Sigmoid colon (tissue), 7 donors: ENCODE results near the gene GPR18. TPM values are rescaled to one million over a fixed set of nuclear protein-coding genes. Genes with fewer than 3 reads are reported as not detected.

ENCODE experiments used
- DNase-seq: peaks from one replicate; pipeline ENCODE4 v3.0.0-alpha.2; 2019
- H3K27ac ChIP-seq, 4 donors: fragments of 200-600 bp; sonication (generic); one replicate each; pipeline ENCODE4 v1.5.1; 2016 to 2019; ENCODE audit warnings: mild to moderate bottlenecking in 1 of 4
- H3K27me3 ChIP-seq, 3 donors: fragments of 200-600 bp; sonication (generic); one replicate each; pipeline ENCODE4 v1.5.1; 2019; ENCODE audit warnings: mild to moderate bottlenecking in 1 of 3
- H3K36me3 ChIP-seq, 4 donors: fragments of 200-600 bp; sonication (generic); one replicate each; pipeline ENCODE4 v1.5.1; 2016 to 2019
- H3K4me1 ChIP-seq, 4 donors: fragments of 200-600 bp; sonication (generic); one replicate each; pipeline ENCODE4 v1.5.1; 2017 to 2019
- H3K4me3 ChIP-seq, 4 donors: fragments of 200-600 bp; sonication (generic); one replicate each; pipeline ENCODE4 v1.5.1; 2017 to 2019; ENCODE audit warnings: mild to moderate bottlenecking in 2 of 4, moderate library complexity in 1 of 4
- H3K9me3 ChIP-seq, 4 donors: fragments of 200-600 bp in 3 of 4; sonication (generic) in 3 of 4; one replicate each; pipeline versions ENCODE4 v1.5.1 to v1.6.1; 2013 to 2019
- EP300 ChIP-seq, 4 donors: sonication (generic); formaldehyde crosslinking; IDR thresholded peaks; one replicate each; pipeline ENCODE4 v1.6.1; 2017; ENCODE audit warnings: antibody characterized with exemption in 4 of 4
- POLR2A ChIP-seq, 2 donors: fragments of 450-650 bp; IDR thresholded peaks; one replicate each; pipeline ENCODE4 v1.6.1; 2016; ENCODE audit warnings: antibody characterized with exemption in 2 of 2, mild to moderate bottlenecking in 2 of 2, moderate library complexity in 2 of 2
- POLR2AphosphoS5 ChIP-seq, 4 donors: sonication (generic); formaldehyde crosslinking; IDR thresholded peaks; one replicate each; pipeline ENCODE4 v1.6.1; 2017; ENCODE audit warnings: antibody characterized with exemption in 4 of 4
- WGBS, 2 donors: extraction: QIAGEN DNeasy Blood & Tissue Kit; methylation state at CpG; one replicate each; pipeline ENCODE4 v1.1.7; 2013; 5-methylcytosine and 5-hydroxymethylcytosine counted together
- intact Hi-C: fragments of 100-400 bp; cut with DNase I; formaldehyde crosslinking; loops from one replicate; pipeline ENCODE4 v1.15.1; 2023
- polyA plus RNA-seq, 3 donors: library from polyadenylated mRNA; stranded (reverse); fragments of 200-250 nt; gene quantifications; one replicate each; pipeline ENCODE4 v1.2.3, GENCODE V29; 2013
- total RNA-seq, 4 donors: library from RNA; depleted of rRNA; stranded (reverse); fragments of >200 nt; gene quantifications; one replicate each; pipeline ENCODE4 v1.1.0, GENCODE V29; 2016
- TF ChIP-seq, protein P1 (sequence below), 4 experiments: fragments of 450-650 bp in 3 of 4; fragments of 200-600 bp in 1 of 4; IDR thresholded peaks; one replicate each; pipeline ENCODE4 v1.5.1; 2016 to 2019; ENCODE audit warnings: antibody characterized with exemption in 4 of 4, mild to moderate bottlenecking in 3 of 4, moderate library complexity in 2 of 4
- donor health status: healthy with polysubstance abuse.
- donor health status: Bipolar disorder and iron deficiency.
- donor health status: healthy.

Gene GPR18
- total and polyA plus RNA-seq, 7 donors, result 0.83 to 7.5 TPM; not detected in 5

DNA sequence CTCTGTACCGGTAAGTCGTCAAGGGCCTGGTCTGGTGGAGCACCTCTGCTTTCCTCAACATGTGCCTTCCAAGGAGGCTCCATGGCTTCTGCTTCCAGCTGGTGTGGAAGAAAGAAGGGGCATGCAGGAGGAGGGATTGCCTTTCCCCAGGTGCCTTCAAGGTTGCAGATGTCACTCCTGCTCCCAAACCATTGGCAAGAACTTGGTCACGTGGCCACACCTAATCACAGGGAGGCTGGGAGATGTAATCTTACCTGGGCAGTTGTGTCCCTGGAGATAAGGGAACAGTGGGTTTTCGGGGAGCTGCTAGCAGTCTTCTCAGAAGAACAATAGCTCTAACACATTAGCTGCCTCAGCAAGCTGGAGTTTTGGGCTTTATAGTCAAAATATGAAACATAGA lies 9.7 kb upstream of the GPR18 start:
- Histone ChIP-seq H3K36me3 (peaks cover 0 to 3% (median 0%) of the 10 kb centered on the region in 4 donors), H3K27ac (no peak overlapping the region), H3K4me3 (no peak overlapping the region), H3K9me3 (peaks cover 0 to 3% (median 0%) of the 10 kb centered on the region in 4 donors), H3K27me3 (no peaks in the 10 kb centered on the region), H3K4me1 (peaks cover 0 to 10% (median 3%) of the 10 kb centered on the region in 4 donors)
- WGBS, 2 donors, result 85 to 92% methylated on average over 4 of the region's 4 CpGs
- intact Hi-C loops, result no loop called here
- DNase-seq, result no peak
- no peak for TF ChIP-seq EP300 (IDR thresholded peaks at IDR 0.05)
- TF ChIP-seq POLR2A (IDR thresholded peaks at IDR 0.05), result no peak
- no peak for TF ChIP-seq POLR2AphosphoS5 (IDR thresholded peaks at IDR 0.05)
- TF ChIP-seq, protein P1, sequence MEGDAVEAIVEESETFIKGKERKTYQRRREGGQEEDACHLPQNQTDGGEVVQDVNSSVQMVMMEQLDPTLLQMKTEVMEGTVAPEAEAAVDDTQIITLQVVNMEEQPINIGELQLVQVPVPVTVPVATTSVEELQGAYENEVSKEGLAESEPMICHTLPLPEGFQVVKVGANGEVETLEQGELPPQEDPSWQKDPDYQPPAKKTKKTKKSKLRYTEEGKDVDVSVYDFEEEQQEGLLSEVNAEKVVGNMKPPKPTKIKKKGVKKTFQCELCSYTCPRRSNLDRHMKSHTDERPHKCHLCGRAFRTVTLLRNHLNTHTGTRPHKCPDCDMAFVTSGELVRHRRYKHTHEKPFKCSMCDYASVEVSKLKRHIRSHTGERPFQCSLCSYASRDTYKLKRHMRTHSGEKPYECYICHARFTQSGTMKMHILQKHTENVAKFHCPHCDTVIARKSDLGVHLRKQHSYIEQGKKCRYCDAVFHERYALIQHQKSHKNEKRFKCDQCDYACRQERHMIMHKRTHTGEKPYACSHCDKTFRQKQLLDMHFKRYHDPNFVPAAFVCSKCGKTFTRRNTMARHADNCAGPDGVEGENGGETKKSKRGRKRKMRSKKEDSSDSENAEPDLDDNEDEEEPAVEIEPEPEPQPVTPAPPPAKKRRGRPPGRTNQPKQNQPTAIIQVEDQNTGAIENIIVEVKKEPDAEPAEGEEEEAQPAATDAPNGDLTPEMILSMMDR (IDR thresholded peaks at IDR 0.05), result no peak

DNA sequence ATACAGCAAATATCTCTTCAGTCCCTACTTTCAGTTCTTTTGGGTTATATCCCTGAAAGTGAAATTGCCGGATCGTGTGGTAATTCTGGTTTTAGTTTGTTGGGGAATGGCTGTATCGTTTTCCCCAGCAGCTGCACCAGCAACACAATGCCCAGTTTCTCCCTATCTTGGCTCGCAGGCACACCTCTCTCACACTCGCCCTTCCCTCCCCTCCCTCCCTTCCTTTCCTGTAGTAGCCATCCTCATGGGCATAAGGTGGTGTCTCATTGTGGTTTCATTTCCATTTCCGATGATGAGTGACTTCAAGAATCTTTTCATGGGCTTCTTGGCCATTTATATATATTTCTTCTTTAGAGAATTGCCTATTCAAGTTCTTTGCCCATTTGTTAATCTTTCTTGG lies 8.6 kb upstream of the GPR18 start:
- Histone ChIP-seq H3K4me3 (no peak overlapping the region), H3K4me1 (peaks cover 0 to 14% (median 6%) of the 10 kb centered on the region in 4 donors), H3K27ac (no peak overlapping the region), H3K36me3 (peaks cover 0 to 3% (median 0%) of the 10 kb centered on the region in 4 donors), H3K27me3 (no peaks in the 10 kb centered on the region), H3K9me3 (no peaks in the 10 kb centered on the region)
- DNase-seq, result no peak
- intact Hi-C loops, result no loop called here
- TF ChIP-seq, protein P1 (IDR thresholded peaks at IDR 0.05), result no peak
- TF ChIP-seq POLR2A (IDR thresholded peaks at IDR 0.05) (no peak), EP300 (IDR thresholded peaks at IDR 0.05) (no peak), POLR2AphosphoS5 (IDR thresholded peaks at IDR 0.05) (no peak)
- 89% methylated on average over 6 of the region's 6 CpGs for WGBS, 2 donors

DNA sequence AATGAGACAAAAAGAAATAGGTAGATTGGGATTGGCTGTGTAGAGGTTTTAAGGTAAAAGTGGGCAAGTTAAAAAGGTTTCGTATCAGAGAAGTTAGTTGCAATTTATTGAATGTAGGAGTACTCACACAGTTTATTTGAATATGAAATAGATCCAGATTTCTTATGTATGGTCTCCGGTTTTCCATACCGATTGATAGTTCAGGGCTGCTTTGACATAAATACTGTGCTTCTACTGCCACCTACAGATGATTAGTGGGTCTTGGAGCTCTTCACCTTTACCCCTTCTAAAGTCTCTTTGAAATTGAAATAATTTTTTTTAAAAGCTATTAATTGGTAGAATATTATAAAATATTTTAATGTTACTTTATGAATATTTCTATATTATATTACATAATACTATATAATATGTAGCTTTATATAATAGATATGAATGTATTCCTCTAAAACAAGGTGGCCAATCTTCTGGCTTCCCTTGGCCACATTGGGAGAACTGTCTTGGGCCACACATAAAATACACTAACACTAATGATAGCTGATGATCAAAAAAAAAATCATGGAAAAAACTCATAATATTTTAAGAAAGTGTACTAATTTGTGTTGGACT lies 7.7 kb upstream of the GPR18 start:
- Histone ChIP-seq H3K4me3 (no peak overlapping the region), H3K27ac (no peak overlapping the region), H3K4me1 (peaks cover 0 to 14% (median 6%) of the 10 kb centered on the region in 4 donors), H3K9me3 (no peaks in the 10 kb centered on the region), H3K27me3 (no peaks in the 10 kb centered on the region), H3K36me3 (peaks cover 0 to 3% (median 0%) of the 10 kb centered on the region in 4 donors)
- intact Hi-C loops, result loop anchor here (2.0 kb wide), 1 partner anchor 89 kb away; no protein-coding TSS in a partner anchor
- TF ChIP-seq EP300 (IDR thresholded peaks at IDR 0.05), result no peak
- TF ChIP-seq POLR2A (IDR thresholded peaks at IDR 0.05), result no peak
- no peak for TF ChIP-seq POLR2AphosphoS5 (IDR thresholded peaks at IDR 0.05)
- TF ChIP-seq, protein P1 (IDR thresholded peaks at IDR 0.05), result peak in 3 of 4 experiments; percentile 41 to 57 (median 45)
- 16 to 38% methylated on average over 3 of the region's 3 CpGs for WGBS, 2 donors
- no peak for DNase-seq

DNA sequence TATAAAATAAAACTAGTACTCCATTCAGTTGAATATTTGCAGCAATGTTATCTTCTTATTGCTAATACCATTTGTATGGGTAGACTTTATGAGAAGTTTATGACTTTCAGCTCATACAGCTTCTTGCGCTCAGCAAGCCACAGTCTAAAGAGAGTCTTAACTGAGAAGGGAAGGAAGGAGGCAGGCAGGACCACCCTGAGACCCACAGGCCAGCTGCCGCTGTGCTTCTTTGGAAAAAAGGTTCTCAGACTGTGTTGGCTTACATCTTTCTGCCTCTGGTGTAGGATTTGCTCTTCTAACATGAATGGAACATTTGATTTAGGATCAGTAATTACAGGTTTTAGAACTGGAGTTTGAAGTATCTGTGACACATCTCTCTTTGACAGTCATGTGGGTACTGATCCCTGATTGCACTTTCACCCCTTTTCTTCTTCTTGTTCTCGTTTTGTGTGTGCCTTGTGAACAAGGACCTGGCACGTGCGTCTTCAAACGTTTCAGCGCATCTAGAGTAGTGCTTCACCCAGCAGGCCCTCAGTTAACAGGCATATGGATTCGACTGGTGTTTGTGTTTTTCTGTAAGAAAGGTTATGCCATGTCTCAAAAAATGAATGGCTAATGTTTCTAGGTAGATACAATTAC lies 7.1 kb upstream of the GPR18 start:
- no peak overlapping the region for H3K27ac ChIP-seq
- no peak overlapping the region for H3K4me3 ChIP-seq
- WGBS, 2 donors, result 74 to 78% methylated on average over 8 of the region's 8 CpGs
- peaks cover 0 to 3% (median 0%) of the 10 kb centered on the region in 4 donors for H3K36me3 ChIP-seq
- TF ChIP-seq POLR2AphosphoS5 (IDR thresholded peaks at IDR 0.05), result no peak
- TF ChIP-seq EP300 (IDR thresholded peaks at IDR 0.05), result no peak
- TF ChIP-seq POLR2A (IDR thresholded peaks at IDR 0.05), result no peak
- intact Hi-C loops, result loop anchor here (2.0 kb wide), 1 partner anchor 88 kb away; no protein-coding TSS in a partner anchor
- H3K27me3 ChIP-seq, result no peaks in the 10 kb centered on the region
- H3K9me3 ChIP-seq, result no peaks in the 10 kb centered on the region
- DNase-seq, result no peak
- H3K4me1 ChIP-seq, result peaks cover 0 to 14% (median 6%) of the 10 kb centered on the region in 4 donors

DNA sequence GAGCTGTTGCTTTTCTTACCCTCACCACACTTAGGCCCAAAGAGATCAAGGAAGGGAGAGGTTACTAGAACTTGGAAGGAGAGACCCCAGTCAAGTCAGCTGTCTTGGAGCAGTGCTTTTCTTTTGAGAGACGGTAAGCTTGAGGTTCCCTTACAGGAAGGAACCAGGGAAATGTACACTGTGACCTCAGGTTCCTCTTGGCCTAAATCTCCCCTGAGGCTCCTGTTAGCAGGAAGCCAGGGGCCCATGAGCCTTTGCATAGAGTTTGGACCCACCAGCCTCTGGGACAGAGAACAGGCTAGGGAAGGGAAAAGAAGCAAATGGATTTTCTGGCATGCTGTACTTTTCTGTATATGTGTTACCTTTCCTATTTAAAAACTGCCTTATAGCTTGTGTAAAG lies 5.9 kb upstream of the GPR18 start:
- H3K27ac ChIP-seq, result no peak overlapping the region

More for the DNA sequence above, 5.9 kb upstream of the GPR18 start:
- Histone ChIP-seq H3K4me3 (no peak overlapping the region), H3K27me3 (no peaks in the 10 kb centered on the region), H3K36me3 (peaks cover 0 to 3% (median 0%) of the 10 kb centered on the region in 4 donors), H3K9me3 (no peaks in the 10 kb centered on the region), H3K4me1 (peaks cover 0 to 14% (median 6%) of the 10 kb centered on the region in 4 donors)
- DNase-seq, result no peak
- WGBS, 2 donors, result 19 to 76% methylated on average over 1 of the region's 1 CpG
- TF ChIP-seq POLR2AphosphoS5 (IDR thresholded peaks at IDR 0.05) (no peak), EP300 (IDR thresholded peaks at IDR 0.05) (no peak), POLR2A (IDR thresholded peaks at IDR 0.05) (no peak)
- TF ChIP-seq, protein P1 (IDR thresholded peaks at IDR 0.05), result no peak
- intact Hi-C loops, result loop anchor here (2.0 kb wide), 1 partner anchor 87 kb away; no protein-coding TSS in a partner anchor
